Activated B cell treated with CpG ODN at 0.5 μM for 24 hours (primary cell): ENCODE measurements around the gene COL18A1. TPM values are rescaled to one million over a fixed set of nuclear protein-coding genes. Genes with fewer than 3 reads are reported as not detected.

ENCODE experiments used
- ATAC-seq: fragments of 200-7000 bp; cut with Tn5 transposase; one replicate; pipeline ENCODE4 v1.10.0; 2021; ENCODE audit warnings: low read depth, mild to moderate bottlenecking, moderate library complexity
- CTCF ChIA-PET: fragments of 350-600 bp; sonication (Branson Sonifier 250); formaldehyde crosslinking; loops from one replicate; lab custom pipeline; 2021; ENCODE audit warnings: antibody characterized with exemption; lab: Charles Lee
- POLR2A ChIA-PET: fragments of 350-600 bp; sonication (Branson Sonifier 250); formaldehyde crosslinking; loops from one replicate; lab custom pipeline; 2021; ENCODE audit warnings: antibody characterized with exemption; lab: Charles Lee
- DNase-seq: peaks from one replicate; pipeline ENCODE4 v3.0.0; 2022
- H3K27ac Mint-ChIP-seq: one replicate; pipeline ENCODE4 v1.8.0; 2020; ENCODE audit warnings: mixed read lengths
- H3K27me3 Mint-ChIP-seq: one replicate; pipeline ENCODE4 v1.8.0; 2021; ENCODE audit warnings: mixed read lengths
- H3K36me3 Mint-ChIP-seq: one replicate; pipeline ENCODE4 v1.8.0; 2021; ENCODE audit warnings: low read depth, mixed read lengths
- H3K4me1 Mint-ChIP-seq: one replicate; pipeline ENCODE4 v1.8.0; 2021; ENCODE audit warnings: mixed read lengths
- H3K4me3 Mint-ChIP-seq: one replicate; pipeline ENCODE4 v1.8.0; 2020; ENCODE audit warnings: mild to moderate bottlenecking, mixed read lengths
- H3K9me3 Mint-ChIP-seq: one replicate; pipeline ENCODE4 v1.8.0; 2020; ENCODE audit warnings: mixed read lengths
- intact Hi-C: fragments of 100-400 bp; cut with micrococcal nuclease; formaldehyde crosslinking; loops from one replicate; pipeline ENCODE4 v1.15.1; 2024
- total RNA-seq: library from RNA; stranded (reverse); gene quantifications from 2 replicates; pipeline ENCODE4 v1.2.3, GENCODE V29; 2022
- TF ChIP-seq, protein P1 (sequence below): fragments of 200-600 bp; IDR thresholded peaks from one replicate; pipeline ENCODE4 v1.8.0; 2022; ENCODE audit warnings: antibody characterized with exemption, mild to moderate bottlenecking

Gene COL18A1
- total RNA-seq, 1 donor from 2014 or later: 1.6 TPM

- Mint-ChIP-seq H3K4me3 (no peak overlapping the region), H3K9me3 (no peaks in the 10 kb centered on the region), H3K27me3 (peaks cover 16% of the 10 kb centered on the region), H3K4me1 (no peaks in the 10 kb centered on the region), H3K27ac (no peak overlapping the region), H3K36me3 (no peaks in the 10 kb centered on the region)
- intact Hi-C loops: no loop called here
- ATAC-seq: no peak
- ChIA-PET CTCF (no interaction called here), POLR2A (no interaction called here)
- TF ChIP-seq, protein P1, sequence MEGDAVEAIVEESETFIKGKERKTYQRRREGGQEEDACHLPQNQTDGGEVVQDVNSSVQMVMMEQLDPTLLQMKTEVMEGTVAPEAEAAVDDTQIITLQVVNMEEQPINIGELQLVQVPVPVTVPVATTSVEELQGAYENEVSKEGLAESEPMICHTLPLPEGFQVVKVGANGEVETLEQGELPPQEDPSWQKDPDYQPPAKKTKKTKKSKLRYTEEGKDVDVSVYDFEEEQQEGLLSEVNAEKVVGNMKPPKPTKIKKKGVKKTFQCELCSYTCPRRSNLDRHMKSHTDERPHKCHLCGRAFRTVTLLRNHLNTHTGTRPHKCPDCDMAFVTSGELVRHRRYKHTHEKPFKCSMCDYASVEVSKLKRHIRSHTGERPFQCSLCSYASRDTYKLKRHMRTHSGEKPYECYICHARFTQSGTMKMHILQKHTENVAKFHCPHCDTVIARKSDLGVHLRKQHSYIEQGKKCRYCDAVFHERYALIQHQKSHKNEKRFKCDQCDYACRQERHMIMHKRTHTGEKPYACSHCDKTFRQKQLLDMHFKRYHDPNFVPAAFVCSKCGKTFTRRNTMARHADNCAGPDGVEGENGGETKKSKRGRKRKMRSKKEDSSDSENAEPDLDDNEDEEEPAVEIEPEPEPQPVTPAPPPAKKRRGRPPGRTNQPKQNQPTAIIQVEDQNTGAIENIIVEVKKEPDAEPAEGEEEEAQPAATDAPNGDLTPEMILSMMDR: no peak
- no peak for DNase-seq
These were observed 10.9 kb upstream of the COL18A1 start for GRCh38 chr21:45393833-45394638.

DNA sequence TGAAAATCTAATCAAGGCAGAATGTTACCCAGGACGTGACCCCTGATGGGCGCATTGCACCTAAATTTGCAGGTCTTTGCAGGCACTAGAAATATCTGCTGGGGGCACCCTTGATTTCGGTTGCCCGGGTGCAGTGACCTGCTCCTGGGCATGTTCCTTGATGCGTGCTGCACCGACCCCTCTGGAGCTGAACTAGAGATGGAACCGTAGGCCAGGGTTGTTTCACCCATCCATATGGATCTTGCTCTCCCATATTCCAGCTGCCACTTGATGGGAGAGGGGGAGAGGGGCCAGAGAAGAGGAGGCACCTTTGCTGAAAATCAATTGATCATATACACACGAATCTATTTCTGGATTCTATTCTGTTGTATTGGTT lies 8.4 kb upstream of the COL18A1 start:
- Mint-ChIP-seq H3K27ac (no peak overlapping the region), H3K4me1 (no peaks in the 10 kb centered on the region), H3K36me3 (peaks cover 3% of the 10 kb centered on the region), H3K27me3 (peaks cover 28% of the 10 kb centered on the region), H3K4me3 (no peak overlapping the region), H3K9me3 (peaks cover 6% of the 10 kb centered on the region)
- intact Hi-C loops: no loop called here
- CTCF ChIA-PET: no interaction called here
- POLR2A ChIA-PET: no interaction called here
- no peak for ATAC-seq
- no peak for DNase-seq
- TF ChIP-seq, protein P1: no peak

DNA sequence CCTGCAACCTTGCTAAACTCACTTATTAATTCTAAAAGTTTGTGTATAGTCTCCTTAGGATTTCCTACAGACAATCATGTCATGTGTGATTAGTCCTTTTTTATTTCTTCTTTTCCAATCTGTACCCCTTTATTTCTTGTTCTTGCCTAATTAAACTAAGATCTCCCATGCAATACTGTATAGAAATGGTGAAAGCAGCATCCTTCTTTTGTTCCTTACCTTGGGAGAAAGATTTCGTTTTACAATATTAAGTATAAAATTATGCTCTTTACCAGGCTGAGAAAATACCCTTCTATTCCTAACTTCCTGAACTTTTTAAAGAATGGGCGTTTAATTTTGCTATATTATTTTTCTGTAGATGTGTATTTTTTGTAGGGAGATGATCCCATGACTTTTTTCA lies 7.6 kb upstream of the COL18A1 start:
- TF ChIP-seq, protein P1: no peak
- Mint-ChIP-seq H3K27me3 (peaks cover 29% of the 10 kb centered on the region), H3K27ac (no peak overlapping the region), H3K4me1 (no peaks in the 10 kb centered on the region), H3K9me3 (peaks cover 11% of the 10 kb centered on the region), H3K4me3 (no peak overlapping the region), H3K36me3 (peaks cover 3% of the 10 kb centered on the region)
- ChIA-PET CTCF (no interaction called here), POLR2A (no interaction called here)
- intact Hi-C loops: no loop called here
- ATAC-seq: no peak
- no peak for DNase-seq

- DNase-seq (no peak), ATAC-seq (no peak)
- ChIA-PET CTCF (interaction anchor here (1.5 kb wide), 1 partner anchor 264 kb away, joined by 3 read pairs; no protein-coding TSS in a partner anchor), POLR2A (no interaction called here)
- no peak overlapping the region for H3K27ac Mint-ChIP-seq
- peaks cover 3% of the 10 kb centered on the region for H3K36me3 Mint-ChIP-seq
- H3K9me3 Mint-ChIP-seq: peaks cover 11% of the 10 kb centered on the region
- TF ChIP-seq, protein P1: no peak
- peaks cover 10% of the 10 kb centered on the region for H3K4me1 Mint-ChIP-seq
- intact Hi-C loops: no loop called here
- no peak overlapping the region for H3K4me3 Mint-ChIP-seq
- peaks cover 45% of the 10 kb centered on the region for H3K27me3 Mint-ChIP-seq
These were observed 3.9 kb upstream of the COL18A1 start for GRCh38 chr21:45401054-45401518.
